Spleen (tissue), 11 donors: ENCODE measurements around the gene MCM3AP. TPM values are rescaled to one million over a fixed set of nuclear protein-coding genes. Genes with fewer than 3 reads are reported as not detected.

Experiments used
- DNase-seq: peaks from one replicate; pipeline ENCODE4 v3.0.0-alpha.2; 2020
- H3K27ac ChIP-seq, 8 donors: fragments of 200-600 bp; sonication (generic) in 7 of 8; 1 replicate in 4 of 8; 2 replicates in 4 of 8; pipeline versions ENCODE4 v1.5.0 to v1.8.0; 2016 to 2021; ENCODE audit warnings: inconsistent platforms in 4 of 8, mild to moderate bottlenecking in 4 of 8, moderate library complexity in 1 of 8
- H3K27me3 ChIP-seq, 7 donors: fragments of 200-600 bp; sonication (generic) in 6 of 7; replicated peaks in 1 of 7; 1 replicate in 4 of 7; 2 replicates in 3 of 7; pipeline versions ENCODE4 v1.5.0 to v1.8.0; 2016 to 2021; ENCODE audit warnings: inconsistent platforms in 3 of 7, mild to moderate bottlenecking in 1 of 7
- H3K36me3 ChIP-seq, 6 donors: fragments of 200-600 bp; sonication (generic) in 5 of 6; 1 replicate in 4 of 6; 2 replicates in 2 of 6; pipeline versions ENCODE4 v1.5.0 to v1.8.0; 2016 to 2021; ENCODE audit warnings: inconsistent platforms in 2 of 6
- H3K4me1 ChIP-seq, 6 donors: fragments of 200-600 bp; sonication (generic) in 5 of 6; 1 replicate in 3 of 6; 2 replicates in 3 of 6; pipeline versions ENCODE4 v1.5.0 to v1.8.0; 2016 to 2021; ENCODE audit warnings: inconsistent platforms in 3 of 6
- H3K4me3 ChIP-seq, 8 donors: fragments of 200-600 bp; sonication (generic) in 7 of 8; 1 replicate in 4 of 8; 2 replicates in 4 of 8; pipeline versions ENCODE4 v1.5.0 to v1.8.0; 2016 to 2021; ENCODE audit warnings: inconsistent platforms in 4 of 8, mild to moderate bottlenecking in 4 of 8, moderate library complexity in 2 of 8
- H3K9me3 ChIP-seq, 8 donors: fragments of 200-600 bp; sonication (generic) in 7 of 8; 1 replicate in 4 of 8; 2 replicates in 4 of 8; pipeline versions ENCODE4 v1.5.0 to v1.8.0; 2016 to 2021; ENCODE audit warnings: inconsistent platforms in 4 of 8
- CTCF ChIP-seq, 11 experiments: fragments of 200-600 bp in 7 of 11; fragments of 450-650 bp in 4 of 11; sonication (generic) in 4 of 11; IDR thresholded peaks in 8 of 11; conservative IDR thresholded peaks in 3 of 11; 1 replicate in 7 of 11; 2 replicates in 4 of 11; pipeline versions ENCODE4 v1.4.0 to v1.8.0; 2016 to 2021; ENCODE audit warnings: antibody characterized with exemption in 11 of 11, inconsistent platforms in 4 of 11, mild to moderate bottlenecking in 1 of 11
- POLR2A ChIP-seq, 3 donors: fragments of 450-650 bp; IDR thresholded peaks; one replicate each; pipeline ENCODE4 v1.5.1; 2017; ENCODE audit warnings: antibody characterized with exemption in 3 of 3, mild to moderate bottlenecking in 1 of 3
- POLR2AphosphoS5 ChIP-seq, 3 donors: sonication (generic); formaldehyde crosslinking; IDR thresholded peaks; one replicate each; pipeline ENCODE4 v1.5.1; 2017; ENCODE audit warnings: antibody characterized with exemption in 3 of 3
- WGBS, 5 donors: extraction: QIAGEN DNeasy Blood & Tissue Kit in 3 of 5; methylation state at CpG; one replicate each; pipeline versions ENCODE4 v1.1.5 to v1.1.7; 2013 to 2018; 5-methylcytosine and 5-hydroxymethylcytosine counted together
- intact Hi-C: fragments of 100-400 bp; cut with DNase I; formaldehyde crosslinking; loops from one replicate; pipeline ENCODE4 v1.15.0; 2023; ENCODE audit warnings: low total_unique reads
- polyA plus RNA-seq, 3 donors: library from polyadenylated mRNA; stranded (reverse); fragments of 200-250 nt; gene quantifications; one replicate each; pipeline ENCODE4 v1.2.1, GENCODE V29; 2013
- total RNA-seq, 7 donors: library from RNA; depleted of rRNA in 3 of 7; stranded (reverse); fragments of >200 nt in 3 of 7; fragmentation: NEBNext Ultra II Directional in 4 of 7; extraction: Animal tissue kit (Norgen Biotek cat#: 25700) in 4 of 7; gene quantifications; one replicate each; pipeline versions ENCODE4 v1.1.0 to v1.2.1, GENCODE V29; 2016 to 2021
- donor health status: healthy with polysubstance abuse.
- donor health status: DM: no; HTN: no; CAD: no; lungs with moderate emphysema.
- donor health status: DM: no; HTN: no; CAD: no.
- donor health status: Bipolar disorder and iron deficiency.
- donor health status: healthy.
- donor health status: DM: no; HTN: no; CAD: no.
- donor health status: DM: yes; HTN: yes; CAD: no.

MCM3AP gene
- total and polyA plus RNA-seq, 10 donors = 35.2 to 144 (median 103) TPM

- intact Hi-C loops = no loop called here
- 89 to 93% (median 93%) methylated on average over 20 of the region's 20 CpGs for WGBS, 5 donors
- no peak overlapping the region for H3K4me3 ChIP-seq
- TF ChIP-seq POLR2AphosphoS5 (IDR thresholded peaks at IDR 0.05) (no peak), POLR2A (IDR thresholded peaks at IDR 0.05) (no peak), CTCF (IDR thresholded peaks at IDR 0.05 in 8 of 11, conservative IDR thresholded peaks at IDR 0.05 in 3 of 11) (no peak)
- no peaks in the 10 kb centered on the region for H3K9me3 ChIP-seq
- H3K36me3 ChIP-seq = peaks cover 0 to 89% (median 48%) of the 10 kb centered on the region in 6 donors
- H3K27ac ChIP-seq = no peak overlapping the region
- H3K4me1 ChIP-seq = no peaks in the 10 kb centered on the region
- no peak for DNase-seq
- H3K27me3 ChIP-seq = no peaks in the 10 kb centered on the region
Measured at GRCh38 chr21:46195595-46196195, 89.7 kb downstream of the MCM3AP start.

GRCh38 chr21:46194374-46195334 lies 90.8 kb downstream of the MCM3AP start:
- H3K27me3 ChIP-seq = no peaks in the 10 kb centered on the region
- WGBS, 5 donors = 92 to 97% (median 96%) methylated on average over 31 to 34 of the region's 34 CpGs
- TF ChIP-seq POLR2AphosphoS5 (IDR thresholded peaks at IDR 0.05) = no peak
- TF ChIP-seq POLR2A (IDR thresholded peaks at IDR 0.05) = no peak
- TF ChIP-seq CTCF (IDR thresholded peaks at IDR 0.05 in 8 of 11, conservative IDR thresholded peaks at IDR 0.05 in 3 of 11) = no peak
- H3K36me3 ChIP-seq = peaks cover 0 to 92% (median 47%) of the 10 kb centered on the region in 6 donors
- no peak overlapping the region for H3K4me3 ChIP-seq
- H3K4me1 ChIP-seq = no peaks in the 10 kb centered on the region
- H3K27ac ChIP-seq = no peak overlapping the region
- no peaks in the 10 kb centered on the region for H3K9me3 ChIP-seq
- DNase-seq = no peak
- intact Hi-C loops = no loop called here

GRCh38 chr21:46193829-46194373 lies 91.5 kb downstream of the MCM3AP start:
- Histone ChIP-seq H3K27ac (no peak overlapping the region), H3K4me3 (no peak overlapping the region), H3K4me1 (no peaks in the 10 kb centered on the region), H3K27me3 (no peaks in the 10 kb centered on the region), H3K9me3 (no peaks in the 10 kb centered on the region), H3K36me3 (peaks cover 0 to 91% (median 44%) of the 10 kb centered on the region in 6 donors)
- WGBS, 5 donors = 93 to 98% (median 97%) methylated on average over 2 to 10 of the region's 10 CpGs
- intact Hi-C loops = no loop called here
- no peak for DNase-seq
- TF ChIP-seq POLR2A (IDR thresholded peaks at IDR 0.05) (no peak), POLR2AphosphoS5 (IDR thresholded peaks at IDR 0.05) (no peak), CTCF (IDR thresholded peaks at IDR 0.05 in 8 of 11, conservative IDR thresholded peaks at IDR 0.05 in 3 of 11) (no peak)
